Activated T-helper 1 cell treated with anti-CD3 and anti-CD28 coated beads, Interleukin-12 subunit alpha, Interleukin-12 subunit beta, Interleukin-2, Interleukin-4 antibody, amounts not matched to agents 30 ng/mL and 10 ng/mL and 1 ng/mL, durations not matched to agents 14 hours and 24 hours and 36 hours (primary cell): ENCODE data around the gene DDX31. TPM values are rescaled to one million over a fixed set of nuclear protein-coding genes. Genes with fewer than 3 reads are reported as not detected.

Experiments used
- DNase-seq: peaks from one replicate; pipeline ENCODE4 v3.0.0; 2021; ENCODE audit warnings: low spot score
- H3K27ac Mint-ChIP-seq: one replicate; pipeline ENCODE4 v1.8.0; 2021; ENCODE audit warnings: mild to moderate bottlenecking, mixed read lengths
- H3K27me3 Mint-ChIP-seq: one replicate; pipeline ENCODE4 v1.8.0; 2022; ENCODE audit warnings: mild to moderate bottlenecking, moderate library complexity, mixed read lengths; ENCODE audit not compliant: insufficient read depth
- H3K36me3 Mint-ChIP-seq: one replicate; pipeline ENCODE4 v1.8.0; 2021; ENCODE audit warnings: low read depth, mixed read lengths
- H3K4me1 Mint-ChIP-seq: one replicate; pipeline ENCODE4 v1.8.0; 2021; ENCODE audit warnings: low read depth, mixed read lengths
- H3K4me3 Mint-ChIP-seq: one replicate; pipeline ENCODE4 v1.8.0; 2021; ENCODE audit warnings: mild to moderate bottlenecking, moderate library complexity, mixed read lengths
- H3K9me3 Mint-ChIP-seq: one replicate; pipeline ENCODE4 v1.8.0; 2021; ENCODE audit warnings: mixed read lengths
- intact Hi-C: fragments of 100-400 bp; cut with micrococcal nuclease; formaldehyde crosslinking; loops from one replicate; pipeline ENCODE4 v1.15.1; 2024
- total RNA-seq: library from RNA; stranded (reverse); gene quantifications from 2 replicates; pipeline ENCODE4 v1.2.3, GENCODE V29; 2022

Gene DDX31
- total RNA-seq, 1 donor from 2014 or later = 34.1 TPM

- peaks cover 4% of the 10 kb centered on the region for H3K27me3 Mint-ChIP-seq
- intact Hi-C loops = no loop called here
Observed at GRCh38 chr9:132597073-132597775, 72.6 kb downstream of the DDX31 start.

GRCh38 chr9:132596200-132596599, 73.6 kb downstream of the DDX31 start:
- no peak overlapping the region for H3K27ac Mint-ChIP-seq
- no peak for DNase-seq
- peaks cover 14% of the 10 kb centered on the region for H3K27me3 Mint-ChIP-seq
- intact Hi-C loops = no loop called here
- H3K9me3 Mint-ChIP-seq = no peaks in the 10 kb centered on the region
- no peak overlapping the region for H3K4me3 Mint-ChIP-seq
- no peaks in the 10 kb centered on the region for H3K4me1 Mint-ChIP-seq
- peaks cover 16% of the 10 kb centered on the region for H3K36me3 Mint-ChIP-seq

More at GRCh38 chr9:132597073-132597775, 72.6 kb downstream of the DDX31 start:
- no peak overlapping the region for H3K27ac Mint-ChIP-seq
- no peak overlapping the region for H3K4me3 Mint-ChIP-seq
- DNase-seq = no peak
- peaks cover 11% of the 10 kb centered on the region for H3K36me3 Mint-ChIP-seq
- H3K9me3 Mint-ChIP-seq = no peaks in the 10 kb centered on the region
- no peaks in the 10 kb centered on the region for H3K4me1 Mint-ChIP-seq

GRCh38 chr9:132595319-132595718, 74.5 kb downstream of the DDX31 start:
- peaks cover 20% of the 10 kb centered on the region for H3K27me3 Mint-ChIP-seq
- peaks cover 15% of the 10 kb centered on the region for H3K36me3 Mint-ChIP-seq
- no peak overlapping the region for H3K27ac Mint-ChIP-seq
- no peaks in the 10 kb centered on the region for H3K4me1 Mint-ChIP-seq
- no peak overlapping the region for H3K4me3 Mint-ChIP-seq
- intact Hi-C loops = no loop called here
- DNase-seq = no peak
- H3K9me3 Mint-ChIP-seq = no peaks in the 10 kb centered on the region

GRCh38 chr9:132594412-132594811, 75.4 kb downstream of the DDX31 start:
- H3K27me3 Mint-ChIP-seq = peaks cover 25% of the 10 kb centered on the region
- H3K9me3 Mint-ChIP-seq = no peaks in the 10 kb centered on the region

GRCh38 chr9:132592451-132592850, 77.3 kb downstream of the DDX31 start:
- Mint-ChIP-seq H3K4me1 (no peaks in the 10 kb centered on the region), H3K4me3 (no peak overlapping the region)
- intact Hi-C loops = loop anchor here (5.0 kb wide), 1 partner anchor 210 kb away; no protein-coding TSS in a partner anchor

More at GRCh38 chr9:132594412-132594811, 75.4 kb downstream of the DDX31 start:
- intact Hi-C loops = loop anchor here (5.0 kb wide), 1 partner anchor 208 kb away; no protein-coding TSS in a partner anchor
- peaks cover 11% of the 10 kb centered on the region for H3K36me3 Mint-ChIP-seq
- DNase-seq = no peak
- H3K4me1 Mint-ChIP-seq = no peaks in the 10 kb centered on the region
- no peak overlapping the region for H3K4me3 Mint-ChIP-seq
- H3K27ac Mint-ChIP-seq = no peak overlapping the region

GRCh38 chr9:132591751-132592314, 78.0 kb downstream of the DDX31 start:
- intact Hi-C loops = loop anchor here (5.0 kb wide), 1 partner anchor 210 kb away; no protein-coding TSS in a partner anchor
- Mint-ChIP-seq H3K36me3 (peaks cover 11% of the 10 kb centered on the region), H3K4me1 (no peaks in the 10 kb centered on the region)

More at GRCh38 chr9:132592451-132592850, 77.3 kb downstream of the DDX31 start:
- Mint-ChIP-seq H3K9me3 (no peaks in the 10 kb centered on the region), H3K36me3 (peaks cover 11% of the 10 kb centered on the region), H3K27me3 (peaks cover 37% of the 10 kb centered on the region), H3K27ac (no peak overlapping the region)
- no peak for DNase-seq

GRCh38 chr9:132591244-132591643, 78.5 kb downstream of the DDX31 start:
- intact Hi-C loops = loop anchor here (5.0 kb wide), 1 partner anchor 211 kb away; no protein-coding TSS in a partner anchor
- peaks cover 43% of the 10 kb centered on the region for H3K27me3 Mint-ChIP-seq
- peaks cover 4% of the 10 kb centered on the region for H3K4me1 Mint-ChIP-seq
- H3K4me3 Mint-ChIP-seq = no peak overlapping the region
- DNase-seq = no peak
- peak overlapping the region; percentile 18 for H3K27ac Mint-ChIP-seq
- no peaks in the 10 kb centered on the region for H3K9me3 Mint-ChIP-seq
- peaks cover 11% of the 10 kb centered on the region for H3K36me3 Mint-ChIP-seq

More at GRCh38 chr9:132591751-132592314, 78.0 kb downstream of the DDX31 start:
- Mint-ChIP-seq H3K27me3 (peaks cover 37% of the 10 kb centered on the region), H3K4me3 (no peak overlapping the region), H3K9me3 (no peaks in the 10 kb centered on the region), H3K27ac (no peak overlapping the region)
- DNase-seq = no peak

- no peaks in the 10 kb centered on the region for H3K9me3 Mint-ChIP-seq
- H3K27me3 Mint-ChIP-seq = peaks cover 50% of the 10 kb centered on the region
- H3K27ac Mint-ChIP-seq = no peak overlapping the region
- DNase-seq = no peak
- intact Hi-C loops = loop anchor here (5.0 kb wide), 1 partner anchor 212 kb away; no protein-coding TSS in a partner anchor
- H3K4me1 Mint-ChIP-seq = peaks cover 8% of the 10 kb centered on the region
- peaks cover 11% of the 10 kb centered on the region for H3K36me3 Mint-ChIP-seq
- H3K4me3 Mint-ChIP-seq = no peak overlapping the region
Observed at GRCh38 chr9:132590318-132591182, 79.2 kb downstream of the DDX31 start.

GRCh38 chr9:132590037-132590317, 79.8 kb downstream of the DDX31 start:
- Mint-ChIP-seq H3K9me3 (no peaks in the 10 kb centered on the region), H3K4me1 (peaks cover 8% of the 10 kb centered on the region), H3K27ac (no peak overlapping the region), H3K27me3 (peaks cover 54% of the 10 kb centered on the region), H3K36me3 (peaks cover 11% of the 10 kb centered on the region), H3K4me3 (no peak overlapping the region)
- DNase-seq = no peak
- intact Hi-C loops = loop anchor here (5.0 kb wide), 1 partner anchor 212 kb away; no protein-coding TSS in a partner anchor

GRCh38 chr9:132589148-132590036, 80.4 kb downstream of the DDX31 start:
- Mint-ChIP-seq H3K4me1 (peaks cover 8% of the 10 kb centered on the region), H3K36me3 (peaks cover 11% of the 10 kb centered on the region), H3K27ac (no peak overlapping the region), H3K4me3 (no peak overlapping the region), H3K9me3 (no peaks in the 10 kb centered on the region), H3K27me3 (peaks cover 60% of the 10 kb centered on the region)
- no peak for DNase-seq
- intact Hi-C loops = loop anchor here (5.0 kb wide), 3 partner anchors 213 to 1927 kb away; partner anchors contain the start of genes NTNG2 and PRDM12

GRCh38 chr9:132588501-132589147, 81.2 kb downstream of the DDX31 start:
- Mint-ChIP-seq H3K36me3 (peaks cover 10% of the 10 kb centered on the region), H3K4me3 (no peak overlapping the region), H3K27me3 (peaks cover 66% of the 10 kb centered on the region), H3K4me1 (peaks cover 8% of the 10 kb centered on the region), H3K27ac (no peak overlapping the region), H3K9me3 (no peaks in the 10 kb centered on the region)
- no peak for DNase-seq
- intact Hi-C loops = loop anchor here (5.0 kb wide), 2 partner anchors 426 to 1926 kb away; partner anchors contain the start of genes NTNG2 and PRDM12
